ENCODE results near the gene TMEM123. TPM values are rescaled to one million over a fixed set of nuclear protein-coding genes. Genes with fewer than 3 reads are reported as not detected.
A peak's percentile ranks its signal among the peaks of the same experiment; 100 is the strongest.

Gene TMEM123
- total and polyA plus RNA-seq, 2 of the 8 experiments (the other 6 are each of a cell fraction or from before 2014, with no cell fraction given): 75.5 to 80.1 TPM

GRCh38 chr11:102495161-102496042 is 42.8 kb upstream of the TMEM123 start:
- H4K5ac ChIP-seq (ENCODE audit: insufficient read length, low read depth, low read length): no peak overlapping the region
- POLR2A ChIA-PET (ENCODE audit: partially characterized antibody): interaction anchor here (0.7 kb wide), 1 partner anchor 30 kb away, joined by 3 read pairs; no protein-coding TSS in a partner anchor
- no peak overlapping the region for H2BK20ac ChIP-seq (ENCODE audit: low read length)
- H3K23ac ChIP-seq (ENCODE audit: insufficient read length): no peak overlapping the region
- no peak overlapping the region for H2AK5ac ChIP-seq (ENCODE audit: low read depth, low read length)
- no peaks in the 10 kb centered on the region for H4K20me1 ChIP-seq (replicated peaks in 1 of 2; ENCODE audit: control insufficient read depth in 1 of 2, insufficient read depth in 2 of 2, low read length in 2 of 2)
- H2AFZ ChIP-seq (ENCODE audit: low read length): peak overlapping the region; percentile 96
- H2BK12ac ChIP-seq (ENCODE audit: low read depth, low read length): no peak overlapping the region
- 48% methylated on average over 12 of the region's 12 CpGs; no CpG with 5 or more reads in 1 of the 2 experiments for WGBS, 2 experiments (ENCODE audit: extremely low coverage in 1 of 2, insufficient coverage in 1 of 2, insufficient read length in 1 of 2, insufficient replicate concordance in 2 of 2, low coverage in 1 of 2, low lambda C conversion rate in 2 of 2, missing lambda C conversion rate in 1 of 2)
- no peak overlapping the region for H2BK15ac ChIP-seq (ENCODE audit: low read length)
- H3K18ac ChIP-seq (ENCODE audit: extremely low read depth, low read length): no peak overlapping the region
- H2BK120ac ChIP-seq (replicated peaks; ENCODE audit: low read depth, low read length): no peak overlapping the region
- peak overlapping the region; percentile 21 to 64; a peak in 3 of 4 replicates for H3K4me2 ChIP-seq (ENCODE audit: insufficient read depth in 1 of 2, low read depth in 2 of 2, low read length in 2 of 2)
- H4K8ac ChIP-seq (ENCODE audit: extremely low read depth, insufficient read depth, low read length): no peak overlapping the region
- H2BK5ac ChIP-seq (ENCODE audit: low read depth, low read length): no peak overlapping the region
- peak overlapping the region in 1 of 4 experiments; percentile 41; a peak in 2 of 8 replicates for H3K4me3 ChIP-seq (ENCODE audit: extremely low read depth in 1 of 4, insufficient read depth in 2 of 4, low read depth in 3 of 4, low read length in 4 of 4)
- no peak overlapping the region for H3K27ac ChIP-seq (ENCODE audit: low read depth, low read length)
- no peak overlapping the region for H4K91ac ChIP-seq (replicated peaks; ENCODE audit: insufficient read length, low read length)
- DNase-seq (ENCODE audit: low read depth in 1 of 2, low spot score in 2 of 2): peak; percentile 9 to 63
- CTCF ChIA-PET (ENCODE audit: partially characterized antibody): interaction anchor here (0.6 to 1.8 kb wide), 42 partner anchors 9 to 634 kb away, joined by 3 to 39 read pairs (median 4); no protein-coding TSS in a partner anchor
- FAIRE-seq: peak; percentile 94
- no peak overlapping the region for H3K4ac ChIP-seq (replicated peaks; ENCODE audit: insufficient read length, low read depth, low read length)
- no peak overlapping the region for H3K56ac ChIP-seq (replicated peaks; ENCODE audit: insufficient read length, low read depth, low read length)
- no peaks in the 10 kb centered on the region for H3K79me1 ChIP-seq (ENCODE audit: low read depth, low read length)
- H3K9me3 ChIP-seq (ENCODE audit: insufficient read depth in 2 of 2, low read depth in 1 of 2, low read length in 1 of 2): no peaks in the 10 kb centered on the region
- H3K23me2 ChIP-seq (ENCODE audit: low read depth, low read length): no peaks in the 10 kb centered on the region
- no peak overlapping the region for H3K14ac ChIP-seq (ENCODE audit: insufficient read length)
- H3K9ac ChIP-seq (replicated peaks in 1 of 4; ENCODE audit: extremely low read depth in 1 of 4, low read depth in 3 of 4, low read length in 3 of 4): no peak overlapping the region
- peaks cover 0 to 6% (median 2%) of the 10 kb centered on the region in 4 experiments; a peak in 2 of 7 replicates for H3K4me1 ChIP-seq (replicated peaks in 1 of 4; ENCODE audit: control insufficient read depth in 3 of 4, insufficient read depth in 4 of 4, low read length in 3 of 4)
- no peaks in the 10 kb centered on the region for H3K79me2 ChIP-seq (ENCODE audit: control insufficient read depth in 1 of 2, insufficient read depth in 2 of 2, low read length in 2 of 2)
- no peaks in the 10 kb centered on the region for H3K27me3 ChIP-seq (replicated peaks in 1 of 4; ENCODE audit: control insufficient read depth in 3 of 4, extremely low read depth in 1 of 4, insufficient read depth in 3 of 4, low read length in 3 of 4)
- no peaks in the 10 kb centered on the region for H3K36me3 ChIP-seq (ENCODE audit: control insufficient read depth in 2 of 4, insufficient read depth in 4 of 4, low read length in 3 of 4)
- TF ChIP-seq POU5F1 (IDR thresholded peaks at IDR 0.05; ENCODE audit: low read depth, low read length): no peak
- no peak for TF ChIP-seq TBP (IDR thresholded peaks at IDR 0.05; ENCODE audit: low read depth, low read length)
- TF ChIP-seq ZNF274 (IDR thresholded peaks at IDR 0.05; ENCODE audit: borderline replicate concordance, extremely low read depth, low read length): no peak
- peak; percentile 76 for TF ChIP-seq TEAD4 (IDR thresholded peaks at IDR 0.05; ENCODE audit: low read depth, low read length)
- TF ChIP-seq SIRT6 (IDR thresholded peaks at IDR 0.05; ENCODE audit: low read length): no peak
- TF ChIP-seq EP300 (IDR thresholded peaks at IDR 0.05; ENCODE audit: borderline replicate concordance in 1 of 2, low read depth in 2 of 2, low read length in 2 of 2): no peak
- TF ChIP-seq TAF7 (optimal IDR thresholded peaks at IDR 0.05; ENCODE audit: borderline replicate concordance, low read depth, low read length): no peak
- TF ChIP-seq SIX5 (IDR thresholded peaks at IDR 0.05; ENCODE audit: low read depth, low read length): no peak
- no peak for TF ChIP-seq RXRA (IDR thresholded peaks at IDR 0.05; ENCODE audit: insufficient read depth, low read depth, low read length)
- no peak for TF ChIP-seq CBX8 (IDR thresholded peaks at IDR 0.05; ENCODE audit: borderline replicate concordance, low read depth, low read length)
- peak; percentile 83 to 87 for TF ChIP-seq RAD21 (IDR thresholded peaks at IDR 0.05 in 1 of 2, conservative IDR thresholded peaks at IDR 0.05 in 1 of 2; ENCODE audit: low read depth in 2 of 2, low read length in 2 of 2)
- peak; percentile 74 for TF ChIP-seq CEBPB (IDR thresholded peaks at IDR 0.05; ENCODE audit: low read depth, low read length)
